ENCODE data around the gene FAM13C. TPM values are rescaled to one million over a fixed set of nuclear protein-coding genes. Genes with fewer than 3 reads are reported as not detected.

FAM13C gene
- total and polyA plus RNA-seq, 2 of the 4 experiments (the other 2 are of a cell fraction) = 1.6 to 2.9 TPM

- H2BK5ac ChIP-seq (ENCODE audit: low read depth, low read length, poor library complexity, severe bottlenecking) = no peak overlapping the region
- H3K4me3 ChIP-seq (ENCODE audit: insufficient read depth, low read depth, low read length) = no peak overlapping the region
- BruUV-seq (replicated peaks) = no TSS peak
- no CpG with 5 or more reads among the region's 3 CpGs for WGBS, 2 experiments (ENCODE audit: extremely low coverage in 2 of 2, insufficient read length in 1 of 2)
- H2AK5ac ChIP-seq (ENCODE audit: low read depth, low read length) = no peak overlapping the region
- ChIA-PET POLR2A (ENCODE audit: unreplicated experiment) (no interaction called here), CTCF (no interaction called here)
- intact Hi-C loops (cut with micrococcal nuclease) = no loop called here
- no peak overlapping the region for H3K27ac ChIP-seq (ENCODE audit: insufficient read depth, low read length)
- dilution Hi-C loops (cut with HindIII; ENCODE audit: low sequenced_read_pairs, unreplicated experiment) = no loop called here
- H3K56ac ChIP-seq (ENCODE audit: extremely low read depth, insufficient read depth, low read length) = no peak overlapping the region
- H3K9me1 ChIP-seq (ENCODE audit: insufficient read depth, low read length) = no peaks in the 10 kb centered on the region
- no peak overlapping the region for H2AK9ac ChIP-seq (replicated peaks; ENCODE audit: low read depth, low read length, poor library complexity)
- H2BK15ac ChIP-seq (ENCODE audit: low read depth, low read length) = no peak overlapping the region
- no peak overlapping the region for H3K4ac ChIP-seq (ENCODE audit: low read depth, low read length)
- H3K36me3 ChIP-seq (ENCODE audit: control insufficient read depth, insufficient read depth, low read length) = no peaks in the 10 kb centered on the region
- H2AFZ ChIP-seq (replicated peaks; ENCODE audit: low read length, poor library complexity) = no peak overlapping the region
- no peaks in the 10 kb centered on the region for H3K79me1 ChIP-seq (ENCODE audit: low read depth in 1 of 2, low read length in 2 of 2)
- no peak overlapping the region for H3K4me2 ChIP-seq (ENCODE audit: low read depth, low read length)
- no peak overlapping the region for H2BK120ac ChIP-seq (ENCODE audit: low read depth, low read length)
- in situ Hi-C loops (cut with MboI; ENCODE audit: low sequenced_read_pairs) = no loop called here
- H3K14ac ChIP-seq (replicated peaks; ENCODE audit: low read depth, low read length) = no peak overlapping the region
- H3K4me1 ChIP-seq (ENCODE audit: control insufficient read depth, insufficient read depth, low read length) = no peaks in the 10 kb centered on the region
- no peak overlapping the region for H3K9ac ChIP-seq (ENCODE audit: low read depth, low read length)
- no peak overlapping the region for H4K91ac ChIP-seq (ENCODE audit: insufficient read depth, low read depth, low read length)
- H3K23ac ChIP-seq (ENCODE audit: low read depth, low read length) = no peak overlapping the region
- H4K20me1 ChIP-seq (ENCODE audit: insufficient read depth, low read length) = no peaks in the 10 kb centered on the region
- ATAC-seq (ENCODE audit: low read depth) (no peak), DNase-seq (no peak)
- H4K5ac ChIP-seq (ENCODE audit: low read depth, low read length) = no peak overlapping the region
- no peak overlapping the region for H3K18ac ChIP-seq (ENCODE audit: low read depth, low read length)
- H3K9me3 ChIP-seq (ENCODE audit: control insufficient read depth, insufficient read depth, low read length) = no peaks in the 10 kb centered on the region
- no peaks in the 10 kb centered on the region for H3K27me3 ChIP-seq (ENCODE audit: control insufficient read depth, insufficient read depth, low read length)
- no peak for TF ChIP-seq MAZ (IDR thresholded peaks at IDR 0.05; ENCODE audit: borderline replicate concordance, low read depth, low read length)
- TF ChIP-seq FOS (IDR thresholded peaks at IDR 0.05; ENCODE audit: low read depth, low read length) = no peak
- no peak for TF ChIP-seq MXI1 (IDR thresholded peaks at IDR 0.05; ENCODE audit: borderline replicate concordance, low read depth, low read length)
- TF ChIP-seq POLR2A (IDR thresholded peaks at IDR 0.05; ENCODE audit: low read depth, low read length) = no peak
- TF ChIP-seq CEBPB (IDR thresholded peaks at IDR 0.05; ENCODE audit: low read depth, low read length) = no peak
- TF ChIP-seq BHLHE40 (IDR thresholded peaks at IDR 0.05; ENCODE audit: low read depth, low read length) = no peak
- TF ChIP-seq CTCF (conservative IDR thresholded peaks at IDR 0.05; ENCODE audit: low read depth, low read length) = no peak
- no peak for TF ChIP-seq RFX5 (IDR thresholded peaks at IDR 0.05; ENCODE audit: low read depth, low read length)
- TF ChIP-seq USF2 (IDR thresholded peaks at IDR 0.05; ENCODE audit: low read depth, low read length) = no peak
- no peak for TF ChIP-seq MAFK (IDR thresholded peaks at IDR 0.05; ENCODE audit: low read depth, low read length)
- no peak for TF ChIP-seq CHD1 (IDR thresholded peaks at IDR 0.05; ENCODE audit: low read depth, low read length)
- no peak for TF ChIP-seq RAD21 (IDR thresholded peaks at IDR 0.05; ENCODE audit: low read length)
- TF ChIP-seq NFE2L2 (IDR thresholded peaks at IDR 0.05; ENCODE audit: low read depth, low read length) = no peak
- no peak for TF ChIP-seq RCOR1 (IDR thresholded peaks at IDR 0.05; ENCODE audit: insufficient replicate concordance, low read length)
- H4K8ac ChIP-seq (ENCODE audit: low read depth in 2 of 2, low read length in 2 of 2) = no peak overlapping the region
- no peak overlapping the region for H2BK20ac ChIP-seq (ENCODE audit: low read depth, low read length)
These were observed 72.5 kb downstream of the FAM13C start for GRCh38 chr10:59289853-59290252.
